Left renal cortex interstitium (tissue), 4 donors: ENCODE measurements around the gene BAIAP2L2. TPM values are rescaled to one million over a fixed set of nuclear protein-coding genes. Genes with fewer than 3 reads are reported as not detected.
A peak's percentile ranks its signal among the peaks of the same experiment; 100 is the strongest.
"Not testable (repeated sequence)": the region's sequence is repeated elsewhere in the genome, so short reads cannot be mapped to it uniquely, and the experiment has no call there.

Experiments
- DNase-seq, 4 donors: peaks; one replicate each; pipeline ENCODE4 v3.0.0-alpha.2; 2013; ENCODE audit warnings: low read depth in 4 of 4, low spot score in 2 of 4, missing footprints in 1 of 4
- polyA plus RNA-seq, 4 donors: library from polyadenylated mRNA; unstranded; fragments of 120-200 nt; gene quantifications; one replicate each; pipeline ENCODE4 v1.2.1, GENCODE V29; 2013; ENCODE audit not compliant: insufficient read length in 4 of 4

BAIAP2L2 gene
- polyA plus RNA-seq, 4 donors: 4.9 to 11.1 (median 6.8) TPM

- DNase-seq: no peak
These were observed 19.4 kb upstream of the BAIAP2L2 start for GRCh38 chr22:38129856-38130255.

GRCh38 chr22:38129021-38129420 lies 18.5 kb upstream of the BAIAP2L2 start:
- DNase-seq: no peak

GRCh38 chr22:38127869-38128268 lies 17.4 kb upstream of the BAIAP2L2 start:
- no peak for DNase-seq

GRCh38 chr22:38126928-38127668 lies 16.6 kb upstream of the BAIAP2L2 start:
- no peak for DNase-seq

GRCh38 chr22:38125751-38126201 lies 15.3 kb upstream of the BAIAP2L2 start:
- DNase-seq: no peak

- no peak for DNase-seq
These were observed 14.6 kb upstream of the BAIAP2L2 start for GRCh38 chr22:38125038-38125610.

- no peak for DNase-seq
These were observed 13.9 kb upstream of the BAIAP2L2 start for GRCh38 chr22:38124236-38124974.

GRCh38 chr22:38122616-38123015 lies 12.1 kb upstream of the BAIAP2L2 start:
- no peak for DNase-seq

- no peak for DNase-seq
These were observed 10.1 kb upstream of the BAIAP2L2 start for GRCh38 chr22:38120359-38121110.

- not testable (repeated sequence) for DNase-seq
These were observed 8.3 kb upstream of the BAIAP2L2 start for GRCh38 chr22:38118747-38119146.

GRCh38 chr22:38118182-38118581 lies 7.7 kb upstream of the BAIAP2L2 start:
- no peak for DNase-seq

- not testable (repeated sequence) for DNase-seq
These were observed 7.1 kb upstream of the BAIAP2L2 start for GRCh38 chr22:38117556-38117955.

GRCh38 chr22:38115423-38116205 lies 5.1 kb upstream of the BAIAP2L2 start:
- no peak for DNase-seq

- peak in 1 of 4 donors; percentile 50 for DNase-seq
These were observed 4.3 kb upstream of the BAIAP2L2 start for GRCh38 chr22:38114484-38115398.

GRCh38 chr22:38112381-38112780 lies 1.9 kb upstream of the BAIAP2L2 start:
- no peak for DNase-seq

- no peak for DNase-seq
These were observed 1.5 kb upstream of the BAIAP2L2 start for GRCh38 chr22:38111925-38112355.

GRCh38 chr22:38110863-38111852 lies 674 bp upstream of the BAIAP2L2 start:
- DNase-seq: no peak
